ENCODE results near the gene MYO7B. TPM values are rescaled to one million over a fixed set of nuclear protein-coding genes. Genes with fewer than 3 reads are reported as not detected.

The MYO7B gene
- total and polyA plus RNA-seq, 9 of the 15 experiments (the other 6 are each of a cell fraction or from before 2014, with no cell fraction given): 0.08 TPM; not detected in 8

GRCh38 chr2:127577973-127578372 is 42.5 kb downstream of the MYO7B start:
- no peak for FAIRE-seq
- Histone ChIP-seq H4K20me1 (replicated peaks; ENCODE audit: control insufficient read depth, insufficient read depth, low read length) (peaks cover 8% of the 10 kb centered on the region), H3K27me3 (ENCODE audit: control insufficient read depth in 2 of 2, insufficient read depth in 2 of 2, low read length in 2 of 2) (peaks cover 51 to 88% of the 10 kb centered on the region in 2 experiments), H3K4me2 (ENCODE audit: insufficient read depth, low read length) (no peak overlapping the region), H3K79me2 (ENCODE audit: control insufficient read depth, insufficient read depth, low read length) (no peaks in the 10 kb centered on the region), H3K27ac (ENCODE audit: extremely low read depth, low read depth, low read length) (no peak overlapping the region), H3K9me1 (ENCODE audit: control insufficient read depth, insufficient read depth, low read length) (peaks cover 3% of the 10 kb centered on the region), H2AFZ (ENCODE audit: low read depth, low read length) (no peak overlapping the region), H3K9me3 (replicated peaks; ENCODE audit: control insufficient read depth, insufficient read depth, low read depth, low read length) (no peaks in the 10 kb centered on the region), H3K4me3 (no peak overlapping the region), H3K36me3 (ENCODE audit: control insufficient read depth, insufficient read depth, low read length) (no peaks in the 10 kb centered on the region), H3K9ac (ENCODE audit: insufficient read depth in 1 of 2, low read depth in 2 of 2, low read length in 2 of 2) (peak overlapping the region in 1 of 2 experiments; percentile 50; a peak in 2 of 4 replicates), H3K4me1 (replicated peaks in 1 of 2; ENCODE audit: control insufficient read depth in 2 of 2, insufficient read depth in 2 of 2, low read length in 2 of 2) (peaks cover 0 to 11% of the 10 kb centered on the region in 2 experiments; a peak in 2 of 5 replicates)
- no peak for TF ChIP-seq NEUROD1 (IDR thresholded peaks at IDR 0.05; ENCODE audit: borderline replicate concordance, low read depth, low read length, partially characterized antibody)
- TF ChIP-seq TGIF2 (CRISPR knock-in tag; IDR thresholded peaks at IDR 0.05): no peak
- no peak for TF ChIP-seq POLR2H (tag; IDR thresholded peaks at IDR 0.05; ENCODE audit: low read depth)
- TF ChIP-seq ILK (tag; IDR thresholded peaks at IDR 0.05; ENCODE audit: borderline replicate concordance, low read depth): no peak
- TF ChIP-seq MYBL2 (IDR thresholded peaks at IDR 0.05; ENCODE audit: low read depth): no peak
- no peak for TF ChIP-seq MYBL2 (CRISPR knock-in tag; IDR thresholded peaks at IDR 0.05; ENCODE audit: borderline replicate concordance)
- no peak for TF ChIP-seq DMBX1 (CRISPR knock-in tag; IDR thresholded peaks at IDR 0.05; ENCODE audit: borderline replicate concordance)
- no peak for TF ChIP-seq KLF1 (tag; IDR thresholded peaks at IDR 0.05)
- no peak for TF ChIP-seq ZSCAN32 (CRISPR knock-in tag; IDR thresholded peaks at IDR 0.05)
- no peak for TF ChIP-seq ZNF3 (CRISPR knock-in tag; IDR thresholded peaks at IDR 0.05)
- TF ChIP-seq FOXP4 (CRISPR knock-in tag; IDR thresholded peaks at IDR 0.05; ENCODE audit: borderline replicate concordance): no peak
- no peak for TF ChIP-seq MBD1 (CRISPR knock-in tag; IDR thresholded peaks at IDR 0.05)
- no peak for TF ChIP-seq E4F1 (CRISPR knock-in tag; IDR thresholded peaks at IDR 0.05; ENCODE audit: borderline replicate concordance)
- TF ChIP-seq TAF9B (IDR thresholded peaks at IDR 0.05; ENCODE audit: partially characterized antibody): no peak
- ChIA-PET CTCF (ENCODE audit: low intra/inter-chr PET ratio) (no interaction called here), POLR2A (interaction anchor here (0.6 kb wide), 1 partner anchor 20 kb away, joined by 3 read pairs; no protein-coding TSS in a partner anchor)
- no peak for DNase-seq (ENCODE audit: extremely low read depth in 1 of 4, low spot score in 3 of 4)
- ATAC-seq: no peak
- intact Hi-C loops (cut with micrococcal nuclease): no loop called here
- in situ Hi-C loops (cut with MboI): no loop called here
- WGBS (ENCODE audit: insufficient coverage, low coverage, missing lambda C conversion rate): 13% methylated on average over 10 of the region's 11 CpGs
- no TSS peak for BruUV-seq (replicated peaks)

Measured in K562 (cell line).